ENCODE measurements around the gene NEU2. TPM values are rescaled to one million over a fixed set of nuclear protein-coding genes. Genes with fewer than 3 reads are reported as not detected.
A peak's percentile ranks its signal among the peaks of the same experiment; 100 is the strongest.

Gene NEU2
- total and polyA plus RNA-seq, 11 donors: not detected

DNA sequence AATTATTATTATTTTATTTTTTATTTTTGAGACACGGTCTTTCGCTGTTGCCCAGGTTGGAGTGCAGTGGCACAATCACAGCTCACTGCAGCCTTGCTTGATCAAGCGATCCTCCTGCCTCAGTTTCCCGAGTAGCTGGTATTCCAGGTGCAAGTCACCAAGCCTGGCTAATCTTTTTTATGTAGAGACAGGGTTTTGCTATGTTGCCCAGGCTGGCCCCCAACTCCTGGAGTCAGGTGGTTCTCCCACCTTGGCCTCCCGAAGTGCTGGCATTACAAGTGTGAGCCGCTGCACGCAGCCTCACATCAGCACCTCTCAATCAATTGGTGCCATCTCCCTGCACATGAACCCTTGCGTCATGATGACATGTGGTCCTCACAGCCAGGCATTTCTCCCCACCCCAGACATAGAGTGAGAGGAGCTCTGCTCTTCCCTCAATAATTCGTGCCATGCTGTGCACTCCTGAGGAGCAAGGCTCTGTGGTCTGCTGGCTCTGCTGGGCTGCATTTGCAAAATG, 33.5 kb downstream of the NEU2 start:
- peaks cover 0 to 75% (median 23%) of the 10 kb centered on the region in 12 donors for H3K4me1 ChIP-seq
- intact Hi-C loops (cut with DNase I): no loop called here

DNA sequence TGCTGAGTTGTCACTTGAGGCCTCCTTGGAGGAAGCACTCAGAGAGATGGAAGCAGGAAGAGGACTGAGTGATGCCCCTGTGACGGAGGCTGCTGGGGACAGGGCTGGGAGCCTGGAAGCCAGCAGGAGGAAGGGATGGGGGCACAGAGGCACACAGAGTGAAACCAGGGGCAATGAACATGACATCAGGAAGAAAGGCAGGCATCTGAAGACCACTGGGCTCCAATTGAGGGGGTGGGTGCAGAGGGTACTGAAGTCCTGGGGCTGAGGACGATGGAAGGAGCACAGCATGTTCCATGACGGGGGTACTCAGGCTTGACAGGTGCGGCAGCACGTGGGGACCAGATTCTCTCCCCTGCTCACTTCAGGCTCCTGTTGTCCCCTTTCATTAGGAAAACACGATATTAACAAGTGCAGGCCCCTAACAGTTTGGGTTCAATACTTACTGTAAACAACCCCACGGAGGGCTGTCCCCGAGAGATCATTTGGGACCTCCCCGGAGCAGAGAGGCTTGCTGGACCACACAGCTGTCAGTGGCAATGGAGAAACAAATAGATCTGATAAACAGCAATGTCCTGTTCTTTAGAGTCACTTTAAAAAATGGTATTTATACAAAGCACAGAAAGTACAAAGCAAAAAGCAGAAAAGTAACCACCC, 36.4 kb downstream of the NEU2 start:
- Histone ChIP-seq H3K27ac (no peak overlapping the region), H3K4me1 (peaks cover 0 to 61% (median 4%) of the 10 kb centered on the region in 12 donors), H3K36me3 (peaks cover 0 to 26% (median 0%) of the 10 kb centered on the region in 9 donors), H3K9me3 (peaks cover 0 to 19% (median 6%) of the 10 kb centered on the region in 12 donors), H3K4me3 (no peak overlapping the region), H3K27me3 (no peaks in the 10 kb centered on the region)
- TF ChIP-seq, protein P1, sequence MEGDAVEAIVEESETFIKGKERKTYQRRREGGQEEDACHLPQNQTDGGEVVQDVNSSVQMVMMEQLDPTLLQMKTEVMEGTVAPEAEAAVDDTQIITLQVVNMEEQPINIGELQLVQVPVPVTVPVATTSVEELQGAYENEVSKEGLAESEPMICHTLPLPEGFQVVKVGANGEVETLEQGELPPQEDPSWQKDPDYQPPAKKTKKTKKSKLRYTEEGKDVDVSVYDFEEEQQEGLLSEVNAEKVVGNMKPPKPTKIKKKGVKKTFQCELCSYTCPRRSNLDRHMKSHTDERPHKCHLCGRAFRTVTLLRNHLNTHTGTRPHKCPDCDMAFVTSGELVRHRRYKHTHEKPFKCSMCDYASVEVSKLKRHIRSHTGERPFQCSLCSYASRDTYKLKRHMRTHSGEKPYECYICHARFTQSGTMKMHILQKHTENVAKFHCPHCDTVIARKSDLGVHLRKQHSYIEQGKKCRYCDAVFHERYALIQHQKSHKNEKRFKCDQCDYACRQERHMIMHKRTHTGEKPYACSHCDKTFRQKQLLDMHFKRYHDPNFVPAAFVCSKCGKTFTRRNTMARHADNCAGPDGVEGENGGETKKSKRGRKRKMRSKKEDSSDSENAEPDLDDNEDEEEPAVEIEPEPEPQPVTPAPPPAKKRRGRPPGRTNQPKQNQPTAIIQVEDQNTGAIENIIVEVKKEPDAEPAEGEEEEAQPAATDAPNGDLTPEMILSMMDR (IDR thresholded peaks at IDR 0.05): no peak
- TF ChIP-seq POLR2A (IDR thresholded peaks at IDR 0.05): no peak
- 64 to 70% (median 66%) methylated on average over 9 of the region's 9 CpGs for WGBS, 4 donors
- ATAC-seq (peak in 1 of 4 donors; percentile 47), DNase-seq (no peak)
- intact Hi-C loops (cut with DNase I): no loop called here

More for the DNA sequence above, 33.5 kb downstream of the NEU2 start:
- Histone ChIP-seq H3K27ac (no peak overlapping the region), H3K9me3 (peaks cover 0 to 2% (median 0%) of the 10 kb centered on the region in 12 donors), H3K36me3 (peaks cover 0 to 11% (median 0%) of the 10 kb centered on the region in 9 donors), H3K27me3 (no peaks in the 10 kb centered on the region), H3K4me3 (no peak overlapping the region)
- ATAC-seq (no peak), DNase-seq (peak in 1 of 5 donors; percentile 22)
- TF ChIP-seq, protein P1 (IDR thresholded peaks at IDR 0.05): no peak
- no peak for TF ChIP-seq POLR2A (IDR thresholded peaks at IDR 0.05)
- 87 to 100% (median 94%) methylated on average over 8 to 9 of the region's 9 CpGs for WGBS, 4 donors

DNA sequence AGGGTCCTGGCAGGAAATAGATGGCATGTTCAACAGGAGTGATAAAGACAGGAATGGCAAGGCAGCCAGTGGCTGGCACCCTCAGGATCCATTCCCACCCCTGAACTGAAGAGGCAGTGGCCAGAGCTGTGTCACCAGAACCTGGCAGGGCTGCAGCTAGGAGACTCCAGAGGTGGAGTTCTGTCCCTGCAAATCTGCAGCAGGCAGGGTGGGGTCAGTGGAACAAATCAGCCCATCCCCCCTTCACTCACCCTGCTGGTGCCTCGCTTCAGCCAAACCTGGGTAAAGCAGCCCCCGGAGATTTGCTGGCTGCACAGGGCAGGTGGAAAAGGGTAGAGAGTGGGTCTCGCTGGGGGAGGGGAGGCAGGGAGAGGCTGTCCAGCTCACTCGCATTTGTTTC, 40.4 kb downstream of the NEU2 start:
- Histone ChIP-seq H3K27me3 (no peaks in the 10 kb centered on the region), H3K4me3 (no peak overlapping the region), H3K4me1 (peaks cover 0 to 69% (median 6%) of the 10 kb centered on the region in 12 donors), H3K27ac (peak overlapping the region in 1 of 12 donors; percentile 27), H3K9me3 (peaks cover 0 to 19% (median 6%) of the 10 kb centered on the region in 12 donors), H3K36me3 (peaks cover 0 to 17% (median 0%) of the 10 kb centered on the region in 9 donors)
- ATAC-seq (no peak), DNase-seq (no peak)
- intact Hi-C loops (cut with DNase I): no loop called here
- TF ChIP-seq, protein P1 (IDR thresholded peaks at IDR 0.05): no peak
- no peak for TF ChIP-seq POLR2A (IDR thresholded peaks at IDR 0.05)
- 68 to 81% (median 76%) methylated on average over 4 of the region's 4 CpGs for WGBS, 4 donors

DNA sequence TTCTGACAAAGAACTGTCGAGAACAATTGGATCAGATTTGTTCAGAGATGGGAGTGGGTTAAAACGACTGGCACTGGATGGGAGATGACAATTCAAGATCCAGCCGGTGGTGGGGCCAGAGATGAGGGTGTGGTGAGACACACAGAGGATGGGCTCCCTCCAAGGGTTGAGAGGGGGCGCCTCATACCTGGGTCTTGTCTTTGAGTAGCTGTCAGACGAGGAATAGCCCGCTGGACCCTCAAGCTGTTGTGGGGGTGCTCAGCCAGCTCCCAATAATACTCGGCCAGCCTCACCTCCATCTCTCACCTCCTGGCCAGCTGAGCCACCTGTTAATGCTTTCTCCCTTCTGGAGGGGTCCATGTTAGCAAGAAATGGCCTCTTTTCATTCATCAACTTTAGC, 41.6 kb downstream of the NEU2 start:
- intact Hi-C loops (cut with DNase I): no loop called here
- WGBS, 4 donors: 69 to 75% (median 71%) methylated on average over 7 of the region's 7 CpGs

More for the DNA sequence above, 41.6 kb downstream of the NEU2 start:
- TF ChIP-seq, protein P1 (IDR thresholded peaks at IDR 0.05): no peak
- TF ChIP-seq POLR2A (IDR thresholded peaks at IDR 0.05): no peak
- DNase-seq: no peak
- no peak for ATAC-seq
- H3K27me3 ChIP-seq: no peaks in the 10 kb centered on the region
- no peak overlapping the region for H3K4me3 ChIP-seq
- H3K9me3 ChIP-seq: peaks cover 0 to 19% (median 6%) of the 10 kb centered on the region in 12 donors
- peaks cover 0 to 61% (median 7%) of the 10 kb centered on the region in 12 donors for H3K4me1 ChIP-seq
- peak overlapping the region in 1 of 12 donors; percentile 84 for H3K27ac ChIP-seq
- peaks cover 0 to 17% (median 0%) of the 10 kb centered on the region in 9 donors for H3K36me3 ChIP-seq

Data from heart left ventricle (tissue), 16 donors.